HPDE6-E6E7 (cell line): ENCODE measurements around the gene HNRNPUL1.

Experiments
- DNase-seq: peaks from one replicate; pipeline ENCODE4 v3.0.0; 2011; ENCODE audit warnings: missing footprints; ENCODE audit errors: extremely low spot score

The HNRNPUL1 gene

DNA sequence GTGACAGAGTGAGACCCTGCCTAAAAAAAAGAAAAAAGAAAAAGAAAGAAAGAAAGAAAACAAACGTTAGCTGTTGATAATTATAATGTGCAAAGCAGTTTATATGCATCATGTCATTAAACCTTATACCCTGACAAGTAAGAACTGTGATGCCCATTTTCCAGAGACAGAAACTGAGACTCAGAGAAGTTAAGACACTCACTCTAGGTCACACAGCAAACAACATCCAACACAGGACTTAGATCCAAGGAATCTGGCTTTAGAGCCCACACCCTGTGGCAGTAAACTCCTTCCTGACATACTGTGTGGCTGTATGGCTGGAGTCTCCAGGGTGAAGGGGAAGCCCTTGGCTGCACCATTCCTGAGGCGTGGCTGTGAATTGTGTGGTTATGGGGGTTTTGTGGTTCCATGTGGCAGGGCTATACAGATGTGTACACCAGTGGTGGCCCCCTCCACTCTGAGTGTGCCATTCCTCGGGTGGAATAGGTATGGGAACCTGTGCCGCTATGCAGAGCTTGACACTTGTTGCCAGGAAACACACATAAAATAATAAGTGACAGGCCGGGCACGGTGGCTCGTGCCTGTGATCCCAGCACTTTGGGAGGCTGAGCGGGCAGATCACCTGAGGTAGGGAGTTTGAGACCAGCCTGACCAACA is 29.5 kb upstream of the HNRNPUL1 start:
- no peak for DNase-seq

DNA sequence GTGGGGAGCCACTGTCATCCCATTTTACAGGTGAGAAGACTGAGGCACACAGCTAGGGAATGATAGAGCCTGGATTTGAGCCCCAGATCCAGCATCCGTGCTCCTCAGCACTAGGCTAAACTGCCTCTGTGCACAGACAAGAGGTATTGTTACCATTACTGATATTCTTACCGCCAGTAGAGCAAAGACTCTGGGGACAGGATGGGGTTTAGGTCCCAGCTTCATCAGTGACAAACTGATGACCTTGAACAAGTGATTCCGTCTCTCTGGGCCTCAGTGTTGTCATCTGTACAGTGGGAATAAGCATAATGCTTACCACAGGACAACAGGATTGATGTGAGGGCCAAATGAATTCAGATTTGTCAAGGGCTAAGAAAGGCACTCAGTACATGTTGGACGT is 28.7 kb upstream of the HNRNPUL1 start:
- no peak for DNase-seq

DNA sequence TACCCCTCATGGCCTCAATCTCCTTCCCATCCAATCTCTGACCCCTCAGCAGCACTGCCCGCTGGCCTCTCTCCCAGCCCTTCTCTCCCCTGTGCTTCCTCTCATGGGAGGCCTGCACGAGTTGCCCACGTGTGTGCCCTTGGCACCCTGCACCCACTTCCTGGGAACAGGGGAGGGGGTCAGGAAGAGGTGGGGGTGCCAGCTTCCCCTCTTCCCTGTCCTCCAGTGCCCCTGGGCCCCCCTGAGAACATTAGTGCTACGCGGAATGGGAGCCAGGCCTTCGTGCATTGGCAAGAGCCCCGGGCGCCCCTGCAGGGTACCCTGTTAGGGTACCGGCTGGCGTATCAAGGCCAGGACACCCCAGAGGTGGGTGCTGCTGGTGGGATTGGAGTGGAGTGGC is 25.9 kb upstream of the HNRNPUL1 start:
- no peak for DNase-seq

DNA sequence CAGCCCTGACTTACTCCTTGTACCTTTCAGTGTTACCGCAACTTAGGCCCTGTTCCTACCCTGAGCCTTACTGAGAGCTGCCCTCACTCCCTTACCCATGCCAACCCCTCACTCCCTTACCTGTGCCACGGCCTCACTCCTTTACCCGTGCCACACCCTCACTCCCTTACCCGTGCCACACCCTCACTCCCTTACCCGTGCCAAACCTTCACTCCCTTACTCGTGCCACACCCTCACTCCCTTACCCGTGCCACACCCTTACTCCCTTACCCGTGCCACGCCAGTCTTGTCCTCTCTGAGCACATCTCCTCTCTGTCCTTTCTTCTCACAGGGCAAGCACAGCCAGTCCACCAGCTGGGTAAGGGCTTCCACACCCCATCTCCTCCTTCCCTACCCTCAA is 24.8 kb upstream of the HNRNPUL1 start:
- no peak for DNase-seq

DNA sequence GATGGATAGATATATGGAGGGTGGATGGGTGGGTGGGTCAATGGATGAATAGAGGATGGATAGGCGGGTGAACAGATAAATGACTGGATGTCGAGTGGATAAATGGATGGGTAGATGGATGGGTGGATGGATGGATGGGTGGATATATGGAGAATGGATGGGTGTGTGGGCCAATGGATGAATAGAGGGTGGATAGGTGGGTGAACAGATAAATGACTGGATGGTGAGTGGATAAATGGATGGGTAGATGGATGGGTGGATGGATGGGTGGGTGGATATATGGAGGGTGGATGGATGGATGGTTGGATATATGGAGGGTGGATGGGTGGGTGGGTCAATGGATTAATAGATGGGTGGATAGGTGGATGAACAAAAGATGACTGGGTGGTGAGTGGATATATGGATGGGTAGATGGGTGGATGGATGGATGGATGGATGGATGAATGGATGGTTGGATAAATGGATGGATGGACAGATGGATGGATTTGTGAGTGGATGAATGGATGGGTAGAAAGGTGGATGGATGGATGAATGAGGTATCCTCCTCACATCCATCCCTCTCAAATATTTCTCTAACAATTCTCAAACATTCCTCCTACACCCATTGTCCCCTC is 24.1 kb upstream of the HNRNPUL1 start:
- no peak for DNase-seq

DNA sequence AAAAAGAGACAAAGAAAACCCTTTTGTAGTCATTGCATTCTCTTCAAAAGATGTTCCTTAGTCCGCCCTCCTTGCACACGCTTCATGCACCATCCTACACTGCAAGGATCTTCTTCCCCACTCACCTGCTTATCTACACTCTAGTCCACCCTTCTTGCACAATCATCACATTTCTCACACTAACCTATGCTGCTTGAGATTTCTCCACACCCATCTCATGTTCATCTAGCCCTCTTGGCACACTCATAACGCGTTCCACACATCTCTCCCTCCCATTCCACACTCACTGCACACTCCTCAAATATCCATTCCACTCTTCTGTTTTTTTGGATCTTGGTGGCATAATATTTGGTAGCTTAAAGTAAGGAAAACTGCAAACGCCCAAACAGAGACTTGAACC is 22.3 kb upstream of the HNRNPUL1 start:
- no peak for DNase-seq

DNA sequence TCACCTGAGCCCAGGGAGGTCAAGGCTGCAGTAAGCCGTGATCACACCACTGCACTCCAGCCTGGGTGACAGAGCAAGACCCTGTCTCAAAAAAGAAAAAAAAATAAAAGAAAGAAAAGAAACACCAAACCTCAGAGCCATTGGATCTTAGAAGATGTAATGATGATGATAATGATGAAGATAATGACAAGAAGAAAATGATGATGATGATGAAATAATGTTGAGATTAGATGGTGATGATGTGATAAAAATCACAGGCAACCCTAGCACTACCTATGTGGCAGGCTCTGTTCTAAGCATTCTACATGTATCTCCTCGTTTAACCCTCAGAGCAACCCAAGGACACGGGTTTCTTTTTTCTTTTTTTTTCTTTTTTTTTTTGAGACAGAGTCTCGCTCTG is 20.1 kb upstream of the HNRNPUL1 start:
- DNase-seq = no peak

DNA sequence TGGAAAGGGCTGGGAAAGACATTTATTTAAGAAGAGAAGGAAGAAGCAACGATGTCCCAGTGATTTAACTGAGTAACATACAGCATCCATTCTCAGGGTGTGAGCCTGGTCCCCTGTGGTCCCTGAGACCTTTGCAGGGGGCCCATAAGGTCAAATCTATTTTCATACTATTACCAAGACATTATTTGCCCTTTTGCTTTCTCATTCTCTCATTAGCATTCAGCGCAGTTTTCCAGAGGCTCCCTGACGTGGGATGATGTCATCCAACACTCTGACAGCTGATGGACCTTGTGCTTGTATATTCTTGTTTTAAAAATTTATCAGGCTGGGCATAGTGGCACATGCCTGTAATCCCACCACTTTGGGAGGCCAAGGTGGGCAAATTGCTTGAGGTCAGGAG is 18.3 kb upstream of the HNRNPUL1 start:
- DNase-seq = no peak

DNA sequence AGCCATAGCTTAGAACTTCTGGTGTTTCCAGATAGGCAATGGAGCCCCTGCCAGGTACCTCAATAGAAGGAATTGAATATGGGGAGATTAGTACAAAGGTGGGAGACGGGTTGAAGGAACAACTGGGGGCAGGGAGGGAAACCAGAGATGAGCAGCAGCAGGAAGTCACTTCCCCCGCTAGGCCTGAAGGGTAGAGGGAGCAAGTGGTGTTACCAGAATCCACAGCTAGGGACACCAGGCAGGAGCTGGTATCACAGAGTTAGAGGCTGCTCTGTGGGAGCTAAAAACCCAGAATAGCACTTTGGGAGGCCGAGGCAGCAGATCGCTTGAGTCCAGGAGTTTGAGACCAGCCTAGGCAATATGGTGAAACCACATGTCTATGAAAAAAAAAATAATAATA is 15.3 kb upstream of the HNRNPUL1 start:
- no peak for DNase-seq

DNA sequence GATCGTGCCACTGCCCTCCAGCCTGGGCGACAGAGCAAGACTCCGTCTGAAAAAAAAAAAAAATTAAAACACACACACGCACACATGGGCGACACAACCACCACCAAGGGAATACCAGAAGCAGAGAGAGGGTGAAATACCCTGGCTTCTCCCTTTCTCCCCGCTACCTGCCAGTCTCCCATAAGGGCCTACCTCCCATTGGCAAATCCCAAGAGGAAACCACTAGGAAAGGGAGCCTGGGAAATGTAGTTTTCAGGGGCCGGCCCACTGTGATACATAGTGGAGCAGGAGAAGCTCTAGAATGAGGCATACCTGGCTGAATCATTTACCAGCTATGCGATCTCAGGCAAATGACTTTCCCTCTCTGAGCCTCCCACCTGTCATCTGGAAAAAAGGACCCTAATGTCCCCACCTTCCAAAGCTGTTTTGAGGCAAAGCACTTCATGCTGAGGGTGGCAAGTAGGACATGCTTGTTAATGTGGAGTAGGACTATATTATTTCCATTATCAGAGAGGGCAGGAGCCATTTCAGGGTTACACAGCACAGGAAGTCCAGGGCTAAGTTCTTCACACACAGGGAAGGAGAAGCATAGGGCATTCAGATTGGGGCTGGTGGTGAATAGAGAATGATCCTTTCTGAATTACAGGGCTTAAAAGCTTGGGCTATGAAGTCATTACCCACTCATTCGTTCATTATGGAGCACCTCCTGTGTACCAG is 14.3 kb upstream of the HNRNPUL1 start:
- DNase-seq = no peak

DNA sequence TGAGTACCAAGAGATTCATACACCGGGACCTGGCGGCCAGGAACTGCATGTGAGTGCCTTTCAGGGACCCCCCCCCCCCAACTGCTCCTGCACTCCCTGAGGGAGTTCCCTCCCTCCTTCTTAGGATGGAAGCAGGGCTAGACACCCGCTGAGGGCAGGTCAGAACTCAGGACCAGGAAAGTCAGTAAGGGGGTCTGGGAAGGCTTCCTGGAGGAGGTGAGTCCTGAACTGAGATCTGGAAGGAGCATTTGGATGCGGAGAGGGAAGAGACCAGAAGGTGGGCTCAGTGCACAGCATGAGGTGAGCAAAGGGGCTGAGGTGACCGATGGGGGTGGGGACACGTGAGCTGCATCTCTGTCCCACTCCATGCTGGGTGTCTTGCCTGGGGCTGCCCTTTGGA is 10.5 kb upstream of the HNRNPUL1 start:
- no peak for DNase-seq

DNA sequence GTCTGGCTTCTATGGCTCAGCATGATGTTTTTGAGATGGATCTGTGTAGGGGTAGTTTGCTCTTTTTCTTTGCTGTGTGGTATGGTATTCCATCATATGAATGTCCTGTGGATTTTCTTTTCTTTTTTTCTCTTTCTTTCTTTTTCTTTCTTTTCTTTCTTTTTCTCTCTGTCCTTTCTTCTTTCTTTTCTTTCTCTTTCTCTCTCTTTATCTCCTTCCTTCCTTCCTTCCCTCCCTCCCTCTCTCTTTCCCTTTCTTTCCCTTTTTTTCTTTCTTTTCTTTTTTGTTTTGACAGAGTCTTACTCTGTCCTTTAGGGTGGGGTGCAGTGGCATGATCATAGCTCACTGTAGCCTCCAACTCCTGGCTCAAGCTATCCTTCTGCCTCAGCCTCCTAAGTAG is 9.0 kb upstream of the HNRNPUL1 start:
- no peak for DNase-seq

DNA sequence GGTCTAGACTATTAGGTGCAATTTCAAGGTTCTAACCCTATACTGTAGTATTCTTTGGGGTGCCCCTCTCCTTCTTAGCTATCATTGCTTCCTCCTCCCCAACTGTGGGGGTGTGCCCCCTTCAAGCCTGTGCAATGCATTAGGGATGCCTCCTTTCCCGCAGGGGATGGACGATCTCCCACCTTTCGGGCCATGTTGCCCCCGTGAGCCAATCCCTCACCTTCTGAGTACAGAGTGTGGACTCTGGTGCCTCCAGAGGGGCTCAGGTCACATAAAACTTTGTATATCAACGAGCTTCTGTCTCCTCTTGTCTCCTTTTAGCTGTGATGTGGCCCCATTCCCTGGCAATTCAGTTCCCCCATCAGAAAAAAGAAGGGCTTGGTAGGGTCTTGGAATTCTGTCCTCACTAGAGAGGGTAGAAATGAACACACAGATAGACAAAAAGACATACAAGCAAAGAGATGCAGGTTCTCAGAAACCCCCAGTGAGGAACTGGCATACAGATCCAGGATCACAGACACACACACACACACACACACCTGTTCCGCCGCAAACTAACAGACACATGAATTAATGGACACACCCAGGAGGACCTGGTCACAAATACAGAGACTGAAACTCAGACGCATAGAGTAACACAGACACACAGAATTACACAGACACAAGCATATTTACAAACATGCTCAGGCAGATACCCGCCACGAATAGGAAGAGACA is 2.5 kb upstream of the HNRNPUL1 start:
- no peak for DNase-seq

DNA sequence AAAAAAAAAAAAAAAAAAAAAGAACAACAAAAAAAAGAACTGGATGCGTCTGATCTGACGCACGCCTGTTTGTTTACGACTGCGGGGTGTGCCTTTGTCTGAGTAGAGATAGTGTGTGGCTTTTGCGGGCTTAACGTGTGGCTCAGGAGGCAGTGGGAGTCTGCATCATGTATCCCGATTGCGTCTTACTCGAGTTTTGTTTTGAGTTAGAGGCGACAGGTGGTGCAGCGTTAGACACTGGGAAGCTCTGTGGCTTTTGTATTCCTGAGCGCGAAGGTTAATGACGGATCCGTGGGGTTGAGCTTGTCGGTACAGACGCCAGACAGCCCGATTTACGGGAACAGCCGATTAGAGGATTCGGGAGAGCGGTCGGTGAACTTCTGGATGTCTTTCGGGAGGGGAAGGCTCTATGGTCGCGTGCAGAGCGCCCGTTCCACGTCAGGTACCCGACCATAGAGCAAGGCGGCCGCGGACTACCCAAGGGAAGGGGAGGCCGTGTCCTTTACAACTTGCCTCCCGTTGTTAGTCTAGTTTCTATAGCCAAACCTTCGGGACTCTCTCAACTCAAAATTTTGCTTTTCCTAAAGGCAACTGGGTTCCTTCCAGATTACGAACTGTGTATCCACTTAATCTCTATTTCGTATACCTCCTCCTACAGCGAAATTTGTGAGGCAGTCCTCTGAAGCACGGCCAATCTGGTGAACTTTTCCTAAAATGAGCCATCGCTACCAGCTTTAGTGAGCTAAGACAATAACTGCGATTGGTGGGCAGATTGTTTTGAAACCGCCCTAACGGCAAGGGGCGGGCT is 926 bp upstream of the HNRNPUL1 start:
- DNase-seq = peak; percentile 29

DNA sequence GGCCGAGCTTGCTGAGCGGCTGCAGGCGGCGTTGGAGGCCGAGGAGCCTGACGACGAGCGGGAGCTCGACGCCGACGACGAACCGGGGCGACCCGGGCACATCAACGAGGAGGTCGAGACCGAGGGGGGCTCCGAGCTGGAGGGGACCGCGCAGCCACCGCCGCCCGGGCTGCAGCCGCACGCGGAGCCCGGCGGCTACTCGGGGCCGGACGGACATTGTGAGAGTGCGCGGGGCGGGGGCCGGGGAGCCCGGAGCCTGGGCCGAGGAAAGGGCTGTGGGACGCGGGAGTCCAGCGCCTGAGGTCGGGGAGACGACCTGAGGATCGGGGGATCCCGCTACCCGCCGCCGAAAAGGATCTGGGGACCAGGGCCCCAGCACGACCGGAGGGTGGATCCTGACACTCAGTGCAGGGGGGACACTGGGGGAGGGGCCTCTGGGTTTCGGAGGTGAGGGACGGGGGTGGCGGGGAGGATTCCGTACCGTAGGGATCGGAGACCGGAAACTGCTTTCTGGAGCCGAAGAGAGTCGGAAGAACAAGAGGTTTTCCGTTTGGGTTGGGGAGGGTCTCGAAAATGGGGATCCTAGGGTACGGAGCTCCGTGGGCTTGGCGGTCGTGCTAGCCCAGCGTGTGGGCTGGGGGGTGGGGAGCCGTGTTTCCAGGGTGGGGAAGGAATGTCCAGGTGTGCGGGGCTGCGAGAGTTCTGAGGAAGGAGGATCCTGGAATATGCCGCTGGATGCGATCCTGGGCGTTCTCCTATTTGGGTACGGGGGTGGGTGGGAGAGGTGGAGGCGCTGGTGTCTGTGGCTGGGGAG is 616 bp downstream of the HNRNPUL1 start:
- DNase-seq = peak; percentile 37

DNA sequence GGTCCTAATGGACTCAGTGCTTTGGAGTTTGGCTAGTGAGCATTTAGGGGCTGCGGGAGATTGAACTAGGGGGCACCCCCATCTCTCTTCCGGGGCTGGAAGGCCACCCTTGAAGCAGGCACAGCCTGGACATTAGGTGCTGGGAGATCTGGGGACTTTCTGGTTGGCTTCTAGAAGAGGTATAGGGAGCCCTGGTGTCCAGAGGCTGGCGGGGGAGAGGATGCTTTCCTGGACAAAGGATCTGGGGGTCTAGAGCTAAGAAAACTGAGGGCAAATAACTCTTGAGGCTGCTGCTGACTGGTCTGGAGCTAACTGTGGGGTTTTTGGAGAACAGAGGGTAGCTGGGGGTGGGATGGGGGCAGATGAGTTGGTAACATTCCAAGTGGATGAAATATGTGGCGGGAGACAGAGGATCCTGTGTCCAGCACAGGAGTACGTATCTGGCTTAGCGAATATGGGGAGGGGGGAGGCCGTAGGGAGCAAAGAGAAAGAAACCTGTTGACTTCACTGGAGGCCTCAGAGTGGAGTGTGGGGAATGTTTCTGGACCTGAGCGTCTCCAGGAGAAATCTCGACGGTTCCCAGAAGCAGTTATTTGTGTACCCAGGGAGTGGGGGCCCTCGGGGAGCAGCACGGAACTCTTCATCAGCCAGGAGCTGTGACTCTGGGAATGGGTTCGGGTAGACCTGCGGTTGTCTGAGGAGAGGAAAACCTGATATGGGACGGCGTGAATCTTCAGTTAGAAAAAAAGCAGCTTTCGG is 1.4 kb downstream of the HNRNPUL1 start:
- DNase-seq = peak; percentile 20

DNA sequence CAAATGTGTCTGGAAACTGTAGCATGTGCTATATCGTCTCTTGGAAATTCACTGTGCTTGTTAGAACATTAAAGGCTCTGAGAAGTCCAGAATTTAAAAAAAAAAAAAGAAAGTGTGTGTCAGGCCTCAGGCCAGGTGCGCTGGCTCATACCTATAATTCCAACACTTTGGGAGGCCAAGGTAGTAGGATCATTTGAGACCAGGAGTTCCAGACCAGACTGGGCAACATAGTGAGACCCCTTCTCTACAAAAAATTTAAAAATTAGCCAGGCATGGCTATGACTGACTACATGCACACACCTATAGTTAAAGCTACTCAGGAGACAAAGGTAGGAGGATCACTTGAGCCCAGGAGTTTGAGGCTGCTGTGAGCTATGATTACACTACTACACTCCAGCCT is 4.9 kb downstream of the HNRNPUL1 start:
- DNase-seq = no peak

DNA sequence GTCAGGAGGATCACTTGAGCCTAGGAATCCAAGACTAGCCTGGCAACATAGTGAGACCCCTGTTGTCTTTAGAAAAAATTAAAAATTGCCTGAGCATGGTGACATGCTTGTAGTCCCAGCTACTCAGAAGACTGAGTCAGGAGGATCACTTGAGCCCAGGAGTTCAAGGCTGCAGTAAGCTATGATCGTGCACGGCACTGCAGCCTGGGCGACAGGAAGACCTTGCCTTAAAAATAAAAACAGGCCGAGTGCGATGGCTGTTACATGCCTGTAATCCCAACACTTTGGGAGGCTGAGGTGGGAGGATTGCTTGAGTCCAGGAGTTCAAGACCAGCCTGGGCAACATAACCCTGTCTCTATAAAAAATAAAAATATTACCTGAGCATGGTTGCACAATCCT is 5.4 kb downstream of the HNRNPUL1 start:
- no peak for DNase-seq

DNA sequence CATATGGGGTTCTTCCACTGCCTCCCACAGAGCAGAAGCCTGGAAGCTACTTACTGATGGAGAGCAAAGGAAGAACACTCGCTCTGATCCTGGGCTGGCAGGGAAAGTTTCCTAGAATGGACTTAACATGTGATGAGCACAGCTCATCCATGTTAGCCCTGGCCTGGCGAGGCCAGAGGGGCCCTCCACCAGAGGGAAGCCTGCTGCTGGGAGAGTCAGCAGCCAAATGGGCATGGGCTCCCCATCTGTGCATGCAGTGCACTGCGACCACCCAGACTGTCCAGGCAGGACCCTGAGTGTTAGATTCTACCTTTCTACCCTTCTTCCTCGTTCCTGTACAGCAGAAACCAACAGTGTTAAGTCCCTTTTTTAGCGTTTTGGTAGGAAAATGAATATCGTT is 8.9 kb downstream of the HNRNPUL1 start:
- DNase-seq = no peak

DNA sequence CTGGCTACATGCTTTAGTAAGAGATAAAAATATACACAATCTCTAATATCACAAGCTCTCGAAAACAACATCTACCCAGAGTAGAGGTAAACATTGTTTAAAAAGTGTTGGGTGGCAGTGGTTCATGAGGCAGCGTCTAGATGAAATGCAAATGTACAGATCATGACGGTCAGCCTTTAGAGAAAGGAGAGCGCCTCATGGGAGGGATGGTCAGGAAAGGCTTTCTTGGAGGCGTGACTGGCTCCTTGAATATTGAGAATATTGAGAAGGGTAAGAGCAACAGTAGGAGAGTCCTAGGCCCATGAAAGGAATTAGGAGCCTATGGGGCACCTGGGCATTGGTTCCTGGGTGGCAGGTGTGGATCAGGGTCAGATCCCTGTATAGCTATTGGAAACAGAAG is 10.6 kb downstream of the HNRNPUL1 start:
- no peak for DNase-seq
